HL-60/S4 (cell line): ENCODE measurements around the gene GPR161.
"Not testable (repeated sequence)": the region's sequence is repeated elsewhere in the genome, so short reads cannot be mapped to it uniquely, and the experiment has no call there.

ENCODE experiments used
- in situ Hi-C: fragments of 300-500 bp; cut with MboI; formaldehyde crosslinking; loops from 2 replicates; pipeline ENCODE4 v1.14.3; 2022; ENCODE audit warnings: low sequenced_read_pairs

Gene GPR161

GRCh38 chr1:168089979-168090337, 46.8 kb downstream of the GPR161 start:
- in situ Hi-C loops = no loop called here

DNA sequence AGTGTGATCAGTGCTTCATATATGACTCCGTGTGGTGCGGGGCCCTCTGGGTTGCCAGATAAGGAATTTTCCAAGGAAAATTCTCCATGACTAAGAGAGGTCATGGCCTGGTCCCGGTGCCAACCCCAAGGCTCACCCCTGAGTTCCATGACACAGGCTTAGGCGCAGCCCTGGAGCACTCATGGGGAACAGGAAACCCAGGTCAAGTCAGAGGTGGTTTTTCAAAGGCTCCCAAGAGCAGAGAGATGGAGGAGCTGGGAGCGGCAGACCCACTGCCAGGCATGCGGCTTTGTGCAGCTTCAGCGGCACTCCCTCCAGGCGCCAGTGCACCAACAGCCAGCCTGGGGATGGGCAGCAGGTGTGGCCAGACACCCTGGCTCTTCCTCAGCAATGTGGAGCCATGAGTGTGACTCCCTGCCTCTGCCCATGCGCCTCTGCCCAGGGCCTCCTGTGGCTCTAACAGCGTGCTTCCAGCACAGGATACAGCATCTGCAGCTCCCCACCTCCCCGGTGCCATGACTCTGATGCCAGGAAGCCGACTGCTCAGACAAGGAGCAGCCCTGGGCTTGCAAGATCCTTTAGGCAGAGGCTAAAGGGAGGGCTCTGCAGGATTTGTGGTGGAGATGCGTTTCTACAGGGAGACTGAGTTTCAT, 47.3 kb downstream of the GPR161 start:
- in situ Hi-C loops = no loop called here

- in situ Hi-C loops = no loop called here
These were observed 48.0 kb downstream of the GPR161 start for GRCh38 chr1:168088511-168089325.

GRCh38 chr1:168087696-168088095, 49.0 kb downstream of the GPR161 start:
- in situ Hi-C loops = no loop called here

- in situ Hi-C loops = no loop called here
These were observed 50.3 kb downstream of the GPR161 start for GRCh38 chr1:168086438-168086837.

- in situ Hi-C loops = no loop called here
These were observed 51.3 kb downstream of the GPR161 start for GRCh38 chr1:168085401-168085872.

DNA sequence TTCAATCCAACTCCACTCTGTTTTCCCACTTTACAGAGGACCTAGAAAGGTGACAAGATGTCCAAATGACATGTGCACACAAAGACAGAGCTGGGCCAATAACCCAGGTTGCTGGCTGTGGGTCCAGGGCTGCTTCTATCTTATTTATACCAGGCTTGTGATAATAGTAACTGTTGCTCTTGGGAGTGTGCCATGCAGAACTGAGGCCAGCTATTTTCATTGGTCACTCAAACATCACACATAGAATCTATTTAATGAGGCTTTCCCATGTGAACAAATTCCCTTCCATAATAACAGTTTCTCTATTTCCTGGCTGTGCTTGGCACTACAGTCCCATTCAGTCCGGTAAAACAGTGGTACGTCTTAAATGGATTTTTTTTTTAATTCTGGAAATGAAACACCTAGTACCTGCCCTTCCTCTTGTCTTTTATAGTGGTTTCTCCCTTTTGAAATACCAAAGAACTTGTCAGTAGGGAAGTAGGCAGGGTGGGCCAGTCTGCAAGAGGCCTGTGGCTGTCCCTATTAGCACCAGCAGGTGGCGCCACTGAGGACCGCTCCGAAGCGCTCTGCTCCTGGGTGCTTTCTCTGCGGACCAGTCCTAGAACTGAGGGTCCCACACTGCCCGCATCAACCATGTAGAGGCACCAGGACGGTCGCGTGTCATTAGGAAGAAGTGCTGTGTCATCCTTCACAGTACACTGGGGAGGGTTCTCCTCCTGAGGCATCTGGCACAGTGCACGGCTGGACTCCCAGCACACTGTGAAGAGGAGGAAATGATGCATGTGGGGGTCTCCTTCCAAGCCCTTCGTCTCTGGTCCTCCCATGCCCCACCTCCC, 52.1 kb downstream of the GPR161 start:
- in situ Hi-C loops = no loop called here

- in situ Hi-C loops = no loop called here
These were observed 53.0 kb downstream of the GPR161 start for GRCh38 chr1:168083456-168084325.

DNA sequence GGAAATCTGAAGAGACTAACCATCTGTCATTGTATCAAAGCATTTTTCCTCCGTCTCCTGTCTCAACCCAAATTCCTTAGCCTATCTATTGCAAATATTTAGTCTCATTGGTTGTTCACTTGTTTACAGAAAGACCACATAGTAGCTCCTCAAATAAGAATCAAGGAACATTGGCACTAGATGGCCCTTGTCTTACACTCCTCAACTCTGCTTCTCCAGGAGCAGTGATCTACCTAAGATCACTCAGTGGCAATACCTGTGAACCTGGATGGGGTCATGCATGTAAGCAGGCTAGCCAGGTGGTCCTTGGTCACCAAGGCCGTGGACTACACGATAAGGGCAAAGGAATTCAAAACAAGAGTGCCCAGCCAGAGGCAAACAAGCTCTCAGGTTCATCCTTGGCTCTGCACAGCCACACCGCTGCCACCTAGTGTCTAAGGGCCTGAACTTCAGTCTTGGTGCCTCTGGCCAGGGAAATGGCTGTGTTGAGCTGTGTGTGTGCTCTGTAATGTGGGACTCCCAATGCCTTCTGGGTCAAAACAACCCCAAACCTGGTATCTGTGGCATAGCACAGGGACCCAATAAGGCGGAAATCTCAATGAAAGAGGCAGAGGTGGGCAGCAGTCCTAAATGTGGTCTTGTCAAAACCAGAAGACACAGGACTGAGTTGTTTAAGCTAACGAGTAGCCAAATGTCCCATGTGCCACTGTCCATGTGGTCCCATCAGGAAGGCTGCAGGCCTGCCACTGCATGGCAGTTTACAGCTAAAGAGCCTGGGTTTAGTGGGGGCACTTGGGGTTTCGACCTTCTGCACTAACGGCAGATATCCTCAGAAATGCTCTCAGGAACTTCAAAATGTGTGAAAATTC, 54.5 kb downstream of the GPR161 start:
- in situ Hi-C loops = no loop called here

GRCh38 chr1:168081373-168082007, 55.2 kb downstream of the GPR161 start:
- in situ Hi-C loops = no loop called here

DNA sequence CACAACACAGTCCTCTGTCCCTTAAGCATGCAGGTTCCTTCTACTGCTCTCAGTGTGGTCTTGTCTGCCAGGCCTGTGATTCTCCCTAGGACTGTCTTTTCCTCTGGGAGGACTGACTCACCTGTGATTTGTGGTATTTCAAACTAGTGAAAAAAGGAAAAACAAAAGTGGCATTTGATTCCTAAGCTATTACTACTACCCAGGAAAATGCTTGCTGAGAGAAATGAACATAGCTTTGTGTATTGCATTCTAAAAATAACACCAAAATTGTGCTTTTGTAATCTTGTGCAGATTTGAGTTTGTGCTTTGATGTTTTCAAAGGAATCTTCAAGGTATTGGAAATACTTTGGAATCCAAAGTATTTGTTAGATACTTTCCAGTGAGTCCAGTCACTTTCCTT, 57.0 kb downstream of the GPR161 start:
- in situ Hi-C loops = no loop called here

- in situ Hi-C loops = no loop called here
These were observed 67.3 kb downstream of the GPR161 start for GRCh38 chr1:168069384-168069783.

DNA sequence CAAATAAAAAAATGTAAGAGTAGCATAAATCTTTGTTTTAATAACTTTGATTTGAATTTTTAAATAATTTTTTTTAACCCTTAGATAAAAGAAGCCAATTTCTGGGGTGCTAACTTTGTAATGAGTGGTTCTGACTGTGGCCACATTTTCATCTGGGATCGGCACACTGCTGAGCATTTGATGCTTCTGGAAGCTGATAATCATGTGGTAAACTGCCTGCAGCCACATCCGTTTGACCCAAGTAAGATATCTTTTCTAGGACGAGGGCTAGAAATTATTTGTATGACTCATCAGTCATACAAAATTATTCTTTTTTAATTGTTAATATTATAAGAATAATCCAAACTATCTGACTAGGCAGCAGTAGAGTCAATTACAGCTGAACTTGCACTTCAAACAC, 71.2 kb downstream of the GPR161 start:
- in situ Hi-C loops = no loop called here

DNA sequence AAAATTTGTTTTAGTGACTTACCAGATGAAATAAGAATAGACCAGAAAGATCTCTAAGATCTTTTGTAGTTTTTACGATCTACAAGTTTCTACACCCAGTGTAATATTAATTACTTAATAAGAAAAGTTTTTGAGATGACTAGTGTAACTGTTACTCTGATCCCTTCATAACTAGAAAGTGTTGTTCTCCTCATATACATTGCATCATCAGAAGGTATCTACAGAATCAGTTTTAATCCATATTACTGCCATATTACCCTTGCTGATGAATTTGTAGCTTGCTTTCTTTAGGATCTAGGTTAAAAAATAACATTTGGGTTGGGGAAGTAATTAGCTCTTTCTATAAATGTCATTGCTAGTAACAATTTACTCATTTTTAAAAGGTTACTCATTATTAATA, 72.5 kb downstream of the GPR161 start:
- in situ Hi-C loops = no loop called here

- in situ Hi-C loops = no loop called here
These were observed 78.8 kb downstream of the GPR161 start for GRCh38 chr1:168057921-168058320.

GRCh38 chr1:168057355-168057754, 79.4 kb downstream of the GPR161 start:
- in situ Hi-C loops = no loop called here

DNA sequence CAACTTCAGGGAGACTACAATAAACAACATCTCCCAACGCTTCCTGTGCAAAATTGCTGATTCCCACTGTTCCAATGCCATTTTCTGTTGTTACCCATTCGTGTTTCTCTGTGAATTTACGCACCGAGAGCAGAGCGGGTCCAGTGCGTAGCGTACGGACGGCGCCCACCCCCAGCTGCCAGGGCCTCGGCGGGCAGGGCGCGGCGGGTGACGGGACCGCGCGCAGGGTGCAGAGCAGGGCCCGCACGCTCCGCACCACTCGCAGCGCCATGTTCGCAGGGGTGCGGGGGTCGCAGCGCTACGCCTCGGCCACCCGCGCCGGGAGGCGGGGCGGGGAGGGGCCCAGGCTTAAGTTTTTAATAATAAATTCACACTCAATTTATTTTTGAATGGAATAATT, 80.6 kb downstream of the GPR161 start:
- in situ Hi-C loops = not testable (repeated sequence)

GRCh38 chr1:168054117-168054516, 82.6 kb downstream of the GPR161 start:
- in situ Hi-C loops = no loop called here

GRCh38 chr1:168053681-168054080, 83.0 kb downstream of the GPR161 start:
- in situ Hi-C loops = no loop called here
